B cell (primary cell): Measurements from ENCODE around the gene SLCO6A1. TPM values are rescaled to one million over a fixed set of nuclear protein-coding genes. Genes with fewer than 3 reads are reported as not detected.

Experiments
- ATAC-seq: fragments of 200-7000 bp; cut with Tn5 transposase; one replicate; pipeline ENCODE4 v1.10.0; 2021; ENCODE audit warnings: low read depth, mild to moderate bottlenecking, moderate number of reproducible peaks, moderate library complexity
- CTCF ChIA-PET: fragments of 350-600 bp; sonication (Branson Sonifier 250); formaldehyde crosslinking; loops from one replicate; lab custom pipeline; 2021; ENCODE audit warnings: antibody characterized with exemption, inconsistent platforms; lab: Charles Lee
- POLR2A ChIA-PET: fragments of 350-600 bp; sonication (Branson Sonifier 250); formaldehyde crosslinking; loops from one replicate; lab custom pipeline; 2021; ENCODE audit warnings: antibody characterized with exemption; lab: Charles Lee
- DNase-seq: peaks from one replicate; pipeline ENCODE4 v3.0.0; 2013
- H2AFZ ChIP-seq: 2 replicates; pipeline ENCODE4 v1.6.1; 2012; ENCODE audit warnings: mild to moderate bottlenecking, low read depth, low read length; ENCODE audit not compliant: insufficient read depth, poor library complexity, severe bottlenecking
- H3K27ac ChIP-seq, 2 donors: 1 replicate in 1 of 2; 2 replicates in 1 of 2; pipeline ENCODE4 v1.5.1; 2012 to 2013; ENCODE audit warnings: low read length in 2 of 2, mild to moderate bottlenecking in 2 of 2, moderate library complexity in 1 of 2
- H3K27me3 ChIP-seq, 4 experiments: fragments of 200-600 bp in 1 of 4; sonication (generic) in 1 of 4; replicated peaks in 1 of 4; 1 replicate in 2 of 4; 2 replicates in 2 of 4; pipeline versions ENCODE4 v1.6.1 to v1.7.0; 2013 to 2016; ENCODE audit warnings: low read length in 3 of 4, mild to moderate bottlenecking in 2 of 4, mixed read lengths in 1 of 4, moderate library complexity in 1 of 4; ENCODE audit not compliant: insufficient read depth in 4 of 4, control insufficient read depth in 3 of 4; ENCODE audit errors: control extremely low read depth in 1 of 4
- H3K36me3 ChIP-seq, 2 experiments: replicated peaks in 1 of 2; 1 replicate in 1 of 2; 2 replicates in 1 of 2; pipeline versions ENCODE4 v1.6.1 to v1.7.1; 2013; ENCODE audit warnings: low read length in 1 of 2; ENCODE audit not compliant: insufficient read depth in 2 of 2, control insufficient read depth in 1 of 2; ENCODE audit errors: control extremely low read depth in 1 of 2, extremely low read depth in 1 of 2
- H3K4me1 ChIP-seq, 2 donors: fragments of 200-600 bp in 1 of 2; sonication (generic) in 1 of 2; 1 replicate in 1 of 2; 2 replicates in 1 of 2; pipeline versions ENCODE4 v1.5.1 to v1.6.1; 2013 to 2017; ENCODE audit warnings: low read length in 2 of 2; ENCODE audit not compliant: control insufficient read depth in 2 of 2, insufficient read depth in 2 of 2
- H3K4me2 ChIP-seq: replicated peaks from 2 replicates; pipeline ENCODE3; 2012; ENCODE audit warnings: mild to moderate bottlenecking, low read depth, low read length; ENCODE audit not compliant: poor library complexity, severe bottlenecking
- H3K4me3 ChIP-seq, 5 experiments: fragments of 200-600 bp in 1 of 5; sonication (generic) in 1 of 5; 1 replicate in 3 of 5; 2 replicates in 2 of 5; pipeline versions ENCODE4 v1.5.1 to v1.7.0; 2011 to 2016; ENCODE audit warnings: low read length in 4 of 5, mild to moderate bottlenecking in 4 of 5, low read depth in 2 of 5, control low read depth in 1 of 5, moderate library complexity in 1 of 5; ENCODE audit not compliant: insufficient read depth in 1 of 5; ENCODE audit errors: control extremely low read depth in 1 of 5, extremely low read depth in 1 of 5
- H3K79me2 ChIP-seq: fragments of 200-600 bp; sonication (generic); one replicate; pipeline ENCODE4 v1.6.0; 2016; ENCODE audit warnings: low read length; ENCODE audit not compliant: control insufficient read depth, insufficient read depth
- H3K9ac ChIP-seq: fragments of 200-600 bp; sonication (generic); 2 replicates; pipeline ENCODE4 v1.6.1; 2017; ENCODE audit warnings: mild to moderate bottlenecking, low read length, moderate library complexity
- H3K9me3 ChIP-seq, 3 donors: one replicate each; pipeline versions ENCODE4 v1.6.1 to v1.7.1; 2013; ENCODE audit warnings: low read length in 2 of 3; ENCODE audit not compliant: control insufficient read depth in 2 of 3, insufficient read depth in 1 of 3; ENCODE audit errors: control extremely low read depth in 1 of 3
- H4K20me1 ChIP-seq: 2 replicates; pipeline ENCODE4 v1.6.0; 2012; ENCODE audit warnings: mild to moderate bottlenecking, low read length; ENCODE audit not compliant: insufficient read depth, control insufficient read depth, poor library complexity, severe bottlenecking
- H3K27ac Mint-ChIP-seq: one replicate; pipeline ENCODE4 v1.8.0; 2021; ENCODE audit warnings: mixed read lengths
- H3K27me3 Mint-ChIP-seq: one replicate; pipeline ENCODE4 v1.8.0; 2021; ENCODE audit warnings: mixed read lengths
- H3K4me1 Mint-ChIP-seq: one replicate; pipeline ENCODE4 v1.8.0; 2021; ENCODE audit warnings: mixed read lengths
- H3K4me3 Mint-ChIP-seq: one replicate; pipeline ENCODE4 v1.8.0; 2021; ENCODE audit warnings: mixed read lengths
- H3K9me3 Mint-ChIP-seq: one replicate; pipeline ENCODE4 v1.8.0; 2022; ENCODE audit warnings: mixed read lengths; ENCODE audit not compliant: insufficient read depth
- EZH2 ChIP-seq: IDR thresholded peaks from 2 replicates; pipeline ENCODE4 v1.6.1; 2012; ENCODE audit warnings: borderline replicate concordance, low read depth, mild to moderate bottlenecking, moderate library complexity, low read length; ENCODE audit not compliant: insufficient read depth, poor library complexity, severe bottlenecking
- WGBS: methylation state at CpG from one replicate; pipeline ENCODE4 v1.1.5; 2013; ENCODE audit warnings: missing lambda C conversion rate; ENCODE audit not compliant: insufficient coverage; 5-methylcytosine and 5-hydroxymethylcytosine counted together
- intact Hi-C: fragments of 100-400 bp; cut with micrococcal nuclease; formaldehyde crosslinking; loops from one replicate; pipeline ENCODE4 v1.10.0; 2022
- polyA plus RNA-seq: library from polyadenylated mRNA; depleted of rRNA; stranded (reverse); fragments of >200 nt; gene quantifications from 2 replicates; pipeline ENCODE4 v1.2.3, GENCODE V29; 2012
- total RNA-seq, 2 donors: library from RNA; stranded (reverse); fragments of 120-200 nt in 1 of 2; gene quantifications; 1 replicate in 1 of 2; 2 replicates in 1 of 2; pipeline versions ENCODE4 v1.2.3 to v1.2.4, GENCODE V29; 2013 to 2022
- TF ChIP-seq, protein P1 (sequence below): fragments of 200-600 bp; IDR thresholded peaks from one replicate; pipeline ENCODE4 v1.8.0; 2022; ENCODE audit warnings: antibody characterized with exemption, mild to moderate bottlenecking

The SLCO6A1 gene
- total and polyA plus RNA-seq, 2 donors (not counting 1 experiment from before 2014, with no cell fraction given): not detected

DNA sequence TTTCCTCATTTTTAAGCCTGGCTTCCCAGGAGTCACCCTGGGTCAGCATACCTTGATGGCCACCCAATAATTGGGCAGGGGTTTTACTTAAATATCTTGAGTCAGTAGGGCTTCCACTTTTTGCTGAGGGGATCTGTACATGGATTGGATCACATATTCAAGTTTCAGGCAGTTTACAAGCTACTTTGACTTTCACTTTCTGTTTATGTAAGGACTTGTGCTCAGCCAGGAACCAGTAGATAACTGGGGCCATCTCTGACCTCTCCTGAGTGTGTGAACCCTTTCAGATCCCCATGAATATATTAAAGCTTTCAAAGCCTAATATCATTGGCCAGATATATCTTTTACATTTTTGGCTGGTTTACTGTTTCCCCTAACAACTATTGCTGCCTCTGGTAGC lies 45.1 kb downstream of the SLCO6A1 start:
- Histone ChIP-seq H3K4me3 (no peak overlapping the region), H4K20me1 (no peaks in the 10 kb centered on the region), H3K9me3 (peaks cover 0 to 9% (median 1%) of the 10 kb centered on the region in 3 donors), H3K9ac (no peak overlapping the region), H3K27me3 (peaks cover 0 to 2% (median 0%) of the 10 kb centered on the region in 4 experiments), H3K79me2 (no peaks in the 10 kb centered on the region), H3K36me3 (no peaks in the 10 kb centered on the region), H3K4me2 (no peak overlapping the region), H3K27ac (no peak overlapping the region), H2AFZ (no peak overlapping the region), H3K4me1 (no peaks in the 10 kb centered on the region)
- ATAC-seq (no peak), DNase-seq (no peak)
- Mint-ChIP-seq H3K4me3 (no peak overlapping the region), H3K9me3 (no peaks in the 10 kb centered on the region), H3K27me3 (no peaks in the 10 kb centered on the region), H3K4me1 (no peaks in the 10 kb centered on the region), H3K27ac (no peak overlapping the region)
- TF ChIP-seq, protein P1, sequence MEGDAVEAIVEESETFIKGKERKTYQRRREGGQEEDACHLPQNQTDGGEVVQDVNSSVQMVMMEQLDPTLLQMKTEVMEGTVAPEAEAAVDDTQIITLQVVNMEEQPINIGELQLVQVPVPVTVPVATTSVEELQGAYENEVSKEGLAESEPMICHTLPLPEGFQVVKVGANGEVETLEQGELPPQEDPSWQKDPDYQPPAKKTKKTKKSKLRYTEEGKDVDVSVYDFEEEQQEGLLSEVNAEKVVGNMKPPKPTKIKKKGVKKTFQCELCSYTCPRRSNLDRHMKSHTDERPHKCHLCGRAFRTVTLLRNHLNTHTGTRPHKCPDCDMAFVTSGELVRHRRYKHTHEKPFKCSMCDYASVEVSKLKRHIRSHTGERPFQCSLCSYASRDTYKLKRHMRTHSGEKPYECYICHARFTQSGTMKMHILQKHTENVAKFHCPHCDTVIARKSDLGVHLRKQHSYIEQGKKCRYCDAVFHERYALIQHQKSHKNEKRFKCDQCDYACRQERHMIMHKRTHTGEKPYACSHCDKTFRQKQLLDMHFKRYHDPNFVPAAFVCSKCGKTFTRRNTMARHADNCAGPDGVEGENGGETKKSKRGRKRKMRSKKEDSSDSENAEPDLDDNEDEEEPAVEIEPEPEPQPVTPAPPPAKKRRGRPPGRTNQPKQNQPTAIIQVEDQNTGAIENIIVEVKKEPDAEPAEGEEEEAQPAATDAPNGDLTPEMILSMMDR: no peak
- no peak for TF ChIP-seq EZH2
- intact Hi-C loops: no loop called here
- ChIA-PET CTCF (no interaction called here), POLR2A (no interaction called here)

DNA sequence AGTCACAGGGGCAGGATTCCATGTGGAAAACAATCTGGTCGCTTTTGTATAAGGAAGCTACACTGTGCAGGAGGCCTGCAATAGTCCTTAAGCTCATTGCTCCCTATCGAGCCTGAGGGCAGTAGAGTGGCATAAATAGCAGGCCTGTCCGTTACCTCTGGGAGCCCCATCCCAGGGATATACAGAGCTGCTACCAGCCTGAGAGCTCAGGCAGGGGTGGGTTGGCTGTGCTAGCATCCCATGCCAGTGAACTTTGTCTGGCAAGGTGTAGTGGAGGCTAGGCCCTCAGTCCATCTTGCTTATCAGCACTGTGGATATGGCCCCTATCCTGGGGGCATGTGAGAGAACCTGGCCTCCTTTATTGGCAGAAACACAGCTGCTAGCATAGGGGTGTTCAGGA lies 47.7 kb downstream of the SLCO6A1 start:
- intact Hi-C loops: no loop called here
- Histone ChIP-seq H3K9me3 (peaks cover 0 to 9% (median 1%) of the 10 kb centered on the region in 3 donors), H3K4me2 (no peak overlapping the region), H3K36me3 (no peaks in the 10 kb centered on the region), H3K4me1 (no peaks in the 10 kb centered on the region), H3K27me3 (peaks cover 0 to 2% (median 0%) of the 10 kb centered on the region in 4 experiments), H3K79me2 (no peaks in the 10 kb centered on the region), H3K9ac (no peak overlapping the region), H3K27ac (no peak overlapping the region), H4K20me1 (no peaks in the 10 kb centered on the region), H3K4me3 (no peak overlapping the region), H2AFZ (no peak overlapping the region)
- H3K27me3 Mint-ChIP-seq: no peaks in the 10 kb centered on the region
- H3K4me3 Mint-ChIP-seq: no peak overlapping the region
- CTCF ChIA-PET: no interaction called here
- ATAC-seq (no peak), DNase-seq (no peak)
- no peak overlapping the region for H3K27ac Mint-ChIP-seq
- 92% methylated on average over 3 of the region's 3 CpGs for WGBS
- POLR2A ChIA-PET: no interaction called here
- no peaks in the 10 kb centered on the region for H3K4me1 Mint-ChIP-seq
- H3K9me3 Mint-ChIP-seq: no peaks in the 10 kb centered on the region
- no peak for TF ChIP-seq EZH2
- TF ChIP-seq, protein P1: no peak
